Measurements from ENCODE around the gene CEMIP2.

- TF ChIP-seq CTCF (IDR thresholded peaks at IDR 0.05; ENCODE audit: insufficient read depth, low read length), result no peak
- no peak for TF ChIP-seq POLR2AphosphoS5 (IDR thresholded peaks at IDR 0.05; ENCODE audit: low read depth)
- TF ChIP-seq SPI1 (IDR thresholded peaks at IDR 0.05; ENCODE audit: borderline replicate concordance, low read depth), result no peak
Observed at GRCh38 chr9:71791875-71792274, 23.6 kb upstream of the CEMIP2 start.

Data from HL-60 (cell line).